SK-N-SH (cell line): ENCODE data around the gene DEXI. TPM values are rescaled to one million over a fixed set of nuclear protein-coding genes. Genes with fewer than 3 reads are reported as not detected.

Experiments used
- CTCF ChIA-PET: fragments of 300-600, 350-600 bp; formaldehyde crosslinking; extraction: SDS; loops from one replicate; lab custom pipeline; 2021; lab: Yijun Ruan, JAX
- POLR2A ChIA-PET: fragments of 350-600 bp; sonication (Branson Sonifier 250); formaldehyde crosslinking; extraction: SDS; loops from one replicate; lab custom pipeline; 2020; ENCODE audit warnings: antibody characterized with exemption, inconsistent platforms; lab: Yijun Ruan, JAX
- DNase-seq: peaks from one replicate; pipeline ENCODE4 v3.0.0; 2012
- H2AFZ ChIP-seq: fragments of 200-600 bp; sonication (generic); 2 replicates; pipeline ENCODE4 v1.8.1; 2016; ENCODE audit warnings: antibody characterized with exemption, mild to moderate bottlenecking, low read depth
- H3F3A ChIP-seq: fragments of 200-600 bp; sonication (generic); replicated peaks from 2 replicates; pipeline ENCODE3; 2016; ENCODE audit warnings: antibody characterized with exemption, mild to moderate bottlenecking; ENCODE audit not compliant: insufficient read depth
- H3K27ac ChIP-seq, 2 experiments: fragments of 200-500 bp in 1 of 2; fragments of 200-600 bp in 1 of 2; sonication (Bioruptor generic) in 1 of 2; sonication (generic), shearing (Covaris generic) in 1 of 2; 2 replicates each; pipeline versions ENCODE4 v1.5.1 to v1.6.1; 2014 to 2016; ENCODE audit warnings: low read depth in 2 of 2, inconsistent platforms in 1 of 2, low read length in 1 of 2, mild to moderate bottlenecking in 1 of 2, mixed read lengths in 1 of 2
- H3K27me3 ChIP-seq: fragments of 200-600 bp; sonication (generic), shearing (Covaris generic); 2 replicates; pipeline ENCODE4 v1.6.1; 2016; ENCODE audit warnings: mixed run types; ENCODE audit not compliant: insufficient read depth
- H3K36me3 ChIP-seq, 2 experiments: fragments of 200-500 bp in 1 of 2; fragments of 200-600 bp in 1 of 2; sonication (Bioruptor generic) in 1 of 2; sonication (generic) in 1 of 2; replicated peaks in 1 of 2; 2 replicates each; pipeline versions ENCODE3 to v1.5.1; 2014 to 2016; ENCODE audit warnings: low read length in 1 of 2, mild to moderate bottlenecking in 1 of 2; ENCODE audit not compliant: insufficient read depth in 2 of 2, control insufficient read depth in 1 of 2
- H3K4me1 ChIP-seq, 2 experiments: fragments of 200-500 bp in 1 of 2; fragments of 200-600 bp in 1 of 2; sonication (Bioruptor generic) in 1 of 2; sonication (generic), shearing (Covaris generic) in 1 of 2; 2 replicates each; pipeline versions ENCODE4 v1.5.1 to v1.6.1; 2014 to 2016; ENCODE audit warnings: low read depth in 1 of 2, low read length in 1 of 2, mixed run types in 1 of 2; ENCODE audit not compliant: insufficient read depth in 2 of 2, control insufficient read depth in 1 of 2
- H3K4me2 ChIP-seq: fragments of 200-600 bp; sonication (generic), shearing (Covaris generic); 2 replicates; pipeline ENCODE4 v1.6.1; 2017; ENCODE audit warnings: mixed run types
- H3K4me3 ChIP-seq, 2 experiments: fragments of 200-500 bp in 1 of 2; fragments of 200-600 bp in 1 of 2; sonication (Bioruptor generic) in 1 of 2; sonication (generic), shearing (Covaris generic) in 1 of 2; 2 replicates each; pipeline versions ENCODE4 v1.5.1 to v1.8.1; 2014 to 2016; ENCODE audit warnings: low read depth in 2 of 2, inconsistent platforms in 1 of 2, low read length in 1 of 2, mild to moderate bottlenecking in 1 of 2, mixed read lengths in 1 of 2, moderate library complexity in 1 of 2
- H3K79me2 ChIP-seq: fragments of 200-600 bp; sonication (generic); 2 replicates; pipeline ENCODE4 v1.8.1; 2017; ENCODE audit warnings: mild to moderate bottlenecking; ENCODE audit not compliant: insufficient read depth
- H3K9ac ChIP-seq: fragments of 200-600 bp; sonication (generic); 2 replicates; pipeline ENCODE4 v1.6.1; 2017; ENCODE audit warnings: mixed run types
- H3K9me2 ChIP-seq: fragments of 200-600 bp; sonication (generic); 2 replicates; pipeline ENCODE4 v1.6.1; 2017; ENCODE audit warnings: mixed run types
- H3K9me3 ChIP-seq: fragments of 200-600 bp; sonication (generic); 2 replicates; pipeline ENCODE4 v1.6.1; 2017; ENCODE audit warnings: mixed run types, mild to moderate bottlenecking, moderate library complexity
- H4K20me1 ChIP-seq: fragments of 200-600 bp; sonication (generic); 2 replicates; pipeline ENCODE4 v1.6.1; 2017; ENCODE audit warnings: mild to moderate bottlenecking, mixed run types; ENCODE audit not compliant: insufficient read depth
- EP300 ChIP-seq, 2 experiments: IDR thresholded peaks; 2 replicates each; pipeline versions ENCODE4 v1.4.0 to v1.6.1; 2012; ENCODE audit warnings: borderline replicate concordance in 1 of 2, low read depth in 1 of 2, low read length in 1 of 2
- FOXM1 ChIP-seq: IDR thresholded peaks from 2 replicates; pipeline ENCODE4 v1.4.0; 2012; ENCODE audit warnings: low read depth, mild to moderate bottlenecking
- MEF2A ChIP-seq: IDR thresholded peaks from 2 replicates; pipeline ENCODE4 v1.4.0; 2012; ENCODE audit warnings: low read depth, borderline replicate concordance
- NFIC ChIP-seq: IDR thresholded peaks from 2 replicates; pipeline ENCODE4 v1.4.0; 2012; ENCODE audit warnings: borderline replicate concordance
- RCOR1 ChIP-seq: fragments of 150-350 bp; IDR thresholded peaks from 2 replicates; pipeline ENCODE4 v1.6.1; 2017; ENCODE audit warnings: antibody characterized with exemption, low read length
- RXRA ChIP-seq: IDR thresholded peaks from 2 replicates; pipeline ENCODE4 v1.4.0; 2012; ENCODE audit warnings: low read depth, mild to moderate bottlenecking, borderline replicate concordance
- SIN3A ChIP-seq: IDR thresholded peaks from 2 replicates; pipeline ENCODE4 v1.6.1; 2012; ENCODE audit warnings: low read depth, mild to moderate bottlenecking, low read length, moderate library complexity, borderline replicate concordance
- TEAD4 ChIP-seq: IDR thresholded peaks from 2 replicates; pipeline ENCODE4 v1.4.0; 2012; ENCODE audit warnings: mild to moderate bottlenecking, borderline replicate concordance; ENCODE audit not compliant: insufficient read depth
- YY1 ChIP-seq: IDR thresholded peaks from 2 replicates; pipeline ENCODE4 v1.4.0; 2012; ENCODE audit warnings: low read depth, mild to moderate bottlenecking
- WGBS: methylation state at CpG from one replicate; pipeline ENCODE4 v1.1.6; 2017; ENCODE audit warnings: low lambda C conversion rate; 5-methylcytosine and 5-hydroxymethylcytosine counted together
- polyA plus RNA-seq, 3 experiments: library from polyadenylated mRNA; depleted of rRNA; stranded (reverse); fragments of >200 nt; gene quantifications; 2 replicates each; pipeline ENCODE4 v1.2.3, GENCODE V29; 2012
- TF ChIP-seq, protein P1 (sequence below): IDR thresholded peaks from 2 replicates; pipeline ENCODE4 v1.4.0; 2012; ENCODE audit warnings: low read depth, borderline replicate concordance
- TF ChIP-seq, protein P2 (sequence below): fragments of 200-600 bp; sonication (generic); IDR thresholded peaks from 2 replicates; pipeline ENCODE4 v1.6.1; 2017; ENCODE audit warnings: antibody characterized with exemption, mild to moderate bottlenecking, moderate library complexity
- TF ChIP-seq, protein P3 (sequence below): fragments of 150-350 bp; IDR thresholded peaks from 2 replicates; pipeline ENCODE4 v1.6.1; 2016; ENCODE audit warnings: mild to moderate bottlenecking, low read depth, low read length

Gene DEXI
- polyA plus RNA-seq, 1 of the 3 experiments (the other 2 are of a cell fraction) = 55.5 TPM

DNA sequence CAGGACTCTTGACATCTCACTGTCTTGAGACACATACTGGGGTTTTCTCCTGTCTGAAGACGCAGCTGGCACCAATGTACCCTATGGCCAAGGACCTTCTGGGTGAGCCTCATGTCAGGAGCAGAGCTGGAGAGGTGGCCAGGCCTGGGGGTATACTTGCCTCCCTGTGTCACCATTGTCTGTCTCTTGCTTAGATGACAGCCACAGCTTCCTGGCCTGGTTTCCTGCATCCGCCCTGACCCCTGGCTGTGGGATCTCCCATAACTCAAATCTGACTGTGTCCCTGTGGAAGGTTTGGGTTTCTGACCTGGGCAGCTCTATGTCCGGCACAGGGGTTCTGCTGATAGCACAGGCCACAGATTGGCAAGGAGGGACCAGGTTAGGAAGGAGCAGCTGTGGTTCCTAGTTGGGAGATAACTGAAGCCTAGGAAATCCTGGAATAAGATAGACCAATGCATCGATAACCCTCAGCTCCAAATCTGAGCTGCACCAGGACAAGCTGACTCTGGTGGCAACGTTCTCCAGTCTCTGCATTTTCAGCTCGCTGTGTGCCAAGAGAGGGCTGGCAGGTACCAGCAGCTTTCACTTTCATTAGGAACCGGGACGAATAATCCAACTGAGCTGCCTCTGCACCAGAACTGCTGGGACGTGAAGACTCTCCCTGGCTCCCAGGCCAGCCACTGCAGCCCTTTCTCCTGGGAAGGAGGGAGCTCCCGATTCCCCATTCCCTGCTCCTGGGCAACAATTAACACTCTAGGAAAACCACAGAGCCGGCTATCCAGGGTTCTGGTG lies 5.0 kb downstream of the DEXI start:
- ChIA-PET POLR2A (no interaction called here), CTCF (interaction anchor here (1.2 to 2.9 kb wide), 4 partner anchors 16 to 318 kb away, joined by 3 to 16 read pairs (median 5); no protein-coding TSS in a partner anchor)
- no peaks in the 10 kb centered on the region for H3K9me2 ChIP-seq
- H4K20me1 ChIP-seq = peaks cover 84% of the 10 kb centered on the region
- H2AFZ ChIP-seq = no peak overlapping the region
- H3K4me2 ChIP-seq = 0 out of 2 replicates have a peak overlapping the region, but pooled peaks have one; percentile 99
- no peak for DNase-seq
- H3F3A ChIP-seq = no peaks in the 10 kb centered on the region
- peaks cover 6 to 26% of the 10 kb centered on the region in 2 experiments for H3K36me3 ChIP-seq
- H3K9ac ChIP-seq = no peak overlapping the region
- H3K27me3 ChIP-seq = no peaks in the 10 kb centered on the region
- H3K27ac ChIP-seq = no peak overlapping the region; a peak in 1 of 4 replicates
- no peaks in the 10 kb centered on the region for H3K9me3 ChIP-seq
- WGBS = 86% methylated on average over 6 of the region's 11 CpGs
- peaks cover 92% of the 10 kb centered on the region for H3K79me2 ChIP-seq
- no peak for TF ChIP-seq RCOR1
- H3K4me1 ChIP-seq = peaks cover 15 to 70% of the 10 kb centered on the region in 2 experiments
- no peak overlapping the region for H3K4me3 ChIP-seq

DNA sequence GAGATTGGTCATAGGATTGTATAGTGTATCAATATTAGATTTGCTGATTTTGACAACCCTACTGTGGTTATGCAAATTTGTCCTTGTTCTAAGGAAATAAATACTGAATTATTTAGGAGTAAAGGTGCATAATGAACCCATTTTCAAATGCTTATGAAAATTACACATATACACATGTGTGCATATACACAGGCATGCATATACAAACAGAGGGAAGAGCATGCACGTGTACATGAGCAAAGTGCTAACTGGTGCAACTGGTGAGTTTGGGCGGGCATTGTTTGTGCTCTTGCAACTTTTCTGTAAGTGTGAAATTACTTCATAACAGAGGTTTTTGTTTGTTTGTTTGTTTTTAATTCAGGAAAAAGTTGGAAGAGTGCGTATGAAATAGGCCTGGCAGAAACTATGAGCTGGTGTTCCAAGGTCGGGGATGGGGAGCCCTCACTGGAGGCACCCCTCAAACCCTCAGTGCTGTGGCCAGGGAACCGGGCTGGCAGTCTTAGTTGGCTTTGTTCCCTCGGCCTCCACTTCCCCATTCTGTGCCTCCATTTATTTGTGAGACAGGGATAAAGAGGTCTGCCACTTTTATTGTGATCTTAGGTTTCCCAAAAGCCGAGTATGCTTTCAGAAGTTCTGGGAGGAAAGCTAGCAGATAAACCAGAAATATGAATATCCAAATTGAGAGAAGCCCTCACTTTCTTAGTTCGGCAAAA lies 5.8 kb downstream of the DEXI start:
- Histone ChIP-seq H3K4me3 (no peak overlapping the region), H4K20me1 (peaks cover 89% of the 10 kb centered on the region), H3K9ac (no peak overlapping the region), H3K36me3 (peaks cover 6 to 26% of the 10 kb centered on the region in 2 experiments), H3K4me1 (peaks cover 15 to 69% of the 10 kb centered on the region in 2 experiments), H3K4me2 (peak overlapping the region; percentile 6; the same call in 1 of the 2 replicates), H3K9me3 (no peaks in the 10 kb centered on the region), H3K27me3 (no peaks in the 10 kb centered on the region), H2AFZ (no peak overlapping the region), H3F3A (no peaks in the 10 kb centered on the region), H3K27ac (no peak overlapping the region), H3K9me2 (no peaks in the 10 kb centered on the region), H3K79me2 (peaks cover 89% of the 10 kb centered on the region)
- POLR2A ChIA-PET = no interaction called here
- DNase-seq = no peak
- CTCF ChIA-PET = interaction anchor here (0.5 to 2.9 kb wide), 3 partner anchors 17 to 199 kb away, joined by 3 to 16 read pairs (median 3); no protein-coding TSS in a partner anchor
- no peak for TF ChIP-seq MEF2A
- TF ChIP-seq, protein P1, sequence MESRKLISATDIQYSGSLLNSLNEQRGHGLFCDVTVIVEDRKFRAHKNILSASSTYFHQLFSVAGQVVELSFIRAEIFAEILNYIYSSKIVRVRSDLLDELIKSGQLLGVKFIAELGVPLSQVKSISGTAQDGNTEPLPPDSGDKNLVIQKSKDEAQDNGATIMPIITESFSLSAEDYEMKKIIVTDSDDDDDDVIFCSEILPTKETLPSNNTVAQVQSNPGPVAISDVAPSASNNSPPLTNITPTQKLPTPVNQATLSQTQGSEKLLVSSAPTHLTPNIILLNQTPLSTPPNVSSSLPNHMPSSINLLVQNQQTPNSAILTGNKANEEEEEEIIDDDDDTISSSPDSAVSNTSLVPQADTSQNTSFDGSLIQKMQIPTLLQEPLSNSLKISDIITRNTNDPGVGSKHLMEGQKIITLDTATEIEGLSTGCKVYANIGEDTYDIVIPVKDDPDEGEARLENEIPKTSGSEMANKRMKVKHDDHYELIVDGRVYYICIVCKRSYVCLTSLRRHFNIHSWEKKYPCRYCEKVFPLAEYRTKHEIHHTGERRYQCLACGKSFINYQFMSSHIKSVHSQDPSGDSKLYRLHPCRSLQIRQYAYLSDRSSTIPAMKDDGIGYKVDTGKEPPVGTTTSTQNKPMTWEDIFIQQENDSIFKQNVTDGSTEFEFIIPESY = no peak
- WGBS = 76% methylated on average over 8 of the region's 8 CpGs

DNA sequence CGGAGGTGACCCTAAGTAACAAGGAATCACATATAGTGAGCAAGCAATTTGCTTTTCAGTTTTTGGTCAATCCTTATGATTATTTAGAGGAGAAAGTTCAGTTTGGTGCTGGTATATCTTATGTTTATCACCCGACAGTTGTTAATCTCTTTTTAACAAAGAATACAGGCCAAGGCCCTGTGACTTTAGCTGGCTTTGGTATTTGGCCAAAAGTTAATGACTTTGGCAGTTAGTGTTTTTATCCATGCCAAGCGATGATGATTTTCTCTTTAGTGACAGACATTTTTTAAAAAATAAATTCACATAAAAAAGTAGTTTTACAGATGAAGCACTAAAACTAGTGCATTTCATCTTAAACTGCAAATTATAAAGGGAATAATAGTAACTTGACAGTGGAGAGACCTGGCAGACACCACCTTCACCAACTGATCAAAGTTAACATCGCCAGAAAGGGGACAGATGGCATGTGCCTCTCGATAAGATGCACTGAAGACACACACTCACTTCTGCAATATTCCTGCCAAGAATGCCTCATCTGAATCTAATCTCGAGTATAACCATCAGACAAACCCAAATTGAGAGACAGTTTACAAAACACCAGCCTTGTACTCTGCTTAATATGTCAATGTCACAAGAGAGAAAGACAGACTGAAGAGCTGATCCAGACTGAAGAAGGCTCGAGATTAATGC lies 6.9 kb downstream of the DEXI start:
- Histone ChIP-seq H4K20me1 (peaks cover 84% of the 10 kb centered on the region), H3K4me3 (no peak overlapping the region), H3K79me2 (peaks cover 82% of the 10 kb centered on the region), H3K9me2 (no peaks in the 10 kb centered on the region), H3K9ac (no peak overlapping the region), H2AFZ (no peak overlapping the region), H3K36me3 (peaks cover 6 to 26% of the 10 kb centered on the region in 2 experiments), H3K27ac (peak overlapping the region in 1 of 2 experiments; percentile 26; a peak in 1 of 4 replicates), H3K4me2 (peak overlapping the region; percentile 6; the same call in 1 of the 2 replicates), H3K9me3 (no peaks in the 10 kb centered on the region), H3K27me3 (no peaks in the 10 kb centered on the region), H3K4me1 (peaks cover 15 to 59% of the 10 kb centered on the region in 2 experiments), H3F3A (no peaks in the 10 kb centered on the region)
- ChIA-PET POLR2A (no interaction called here), CTCF (interaction anchor here (0.6 kb wide), 1 partner anchor 198 kb away, joined by 3 read pairs; no protein-coding TSS in a partner anchor)
- no peak for DNase-seq
- whole genome bisulfite sequencing = 63% methylated on average over 7 of the region's 7 CpGs
- TF ChIP-seq YY1 (no peak), RXRA (no peak), EP300 (IDR thresholded peaks at IDR 0.05; ENCODE audit: borderline replicate concordance in 1 of 2, low read depth in 1 of 2, low read length in 1 of 2) (no peak), FOXM1 (no peak), SIN3A (no peak), TEAD4 (no peak), NFIC (no peak)
- TF ChIP-seq, protein P2, sequence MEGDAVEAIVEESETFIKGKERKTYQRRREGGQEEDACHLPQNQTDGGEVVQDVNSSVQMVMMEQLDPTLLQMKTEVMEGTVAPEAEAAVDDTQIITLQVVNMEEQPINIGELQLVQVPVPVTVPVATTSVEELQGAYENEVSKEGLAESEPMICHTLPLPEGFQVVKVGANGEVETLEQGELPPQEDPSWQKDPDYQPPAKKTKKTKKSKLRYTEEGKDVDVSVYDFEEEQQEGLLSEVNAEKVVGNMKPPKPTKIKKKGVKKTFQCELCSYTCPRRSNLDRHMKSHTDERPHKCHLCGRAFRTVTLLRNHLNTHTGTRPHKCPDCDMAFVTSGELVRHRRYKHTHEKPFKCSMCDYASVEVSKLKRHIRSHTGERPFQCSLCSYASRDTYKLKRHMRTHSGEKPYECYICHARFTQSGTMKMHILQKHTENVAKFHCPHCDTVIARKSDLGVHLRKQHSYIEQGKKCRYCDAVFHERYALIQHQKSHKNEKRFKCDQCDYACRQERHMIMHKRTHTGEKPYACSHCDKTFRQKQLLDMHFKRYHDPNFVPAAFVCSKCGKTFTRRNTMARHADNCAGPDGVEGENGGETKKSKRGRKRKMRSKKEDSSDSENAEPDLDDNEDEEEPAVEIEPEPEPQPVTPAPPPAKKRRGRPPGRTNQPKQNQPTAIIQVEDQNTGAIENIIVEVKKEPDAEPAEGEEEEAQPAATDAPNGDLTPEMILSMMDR = no peak
- TF ChIP-seq, protein P3, sequence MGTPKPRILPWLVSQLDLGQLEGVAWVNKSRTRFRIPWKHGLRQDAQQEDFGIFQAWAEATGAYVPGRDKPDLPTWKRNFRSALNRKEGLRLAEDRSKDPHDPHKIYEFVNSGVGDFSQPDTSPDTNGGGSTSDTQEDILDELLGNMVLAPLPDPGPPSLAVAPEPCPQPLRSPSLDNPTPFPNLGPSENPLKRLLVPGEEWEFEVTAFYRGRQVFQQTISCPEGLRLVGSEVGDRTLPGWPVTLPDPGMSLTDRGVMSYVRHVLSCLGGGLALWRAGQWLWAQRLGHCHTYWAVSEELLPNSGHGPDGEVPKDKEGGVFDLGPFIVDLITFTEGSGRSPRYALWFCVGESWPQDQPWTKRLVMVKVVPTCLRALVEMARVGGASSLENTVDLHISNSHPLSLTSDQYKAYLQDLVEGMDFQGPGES = no peak
